22Rv1 (cell line): ENCODE data around the gene SLC22A13.

Experiments
- ZFX ChIP-seq: fragments of 450-650 bp; IDR thresholded peaks from 2 replicates; pipeline ENCODE4 v1.6.1; 2017; ENCODE audit warnings: antibody characterized with exemption, borderline replicate concordance
- TF ChIP-seq, protein P1 (sequence below): fragments of 450-650 bp; IDR thresholded peaks from 2 replicates; pipeline ENCODE4 v1.5.1; 2017; ENCODE audit warnings: mild to moderate bottlenecking

DNA sequence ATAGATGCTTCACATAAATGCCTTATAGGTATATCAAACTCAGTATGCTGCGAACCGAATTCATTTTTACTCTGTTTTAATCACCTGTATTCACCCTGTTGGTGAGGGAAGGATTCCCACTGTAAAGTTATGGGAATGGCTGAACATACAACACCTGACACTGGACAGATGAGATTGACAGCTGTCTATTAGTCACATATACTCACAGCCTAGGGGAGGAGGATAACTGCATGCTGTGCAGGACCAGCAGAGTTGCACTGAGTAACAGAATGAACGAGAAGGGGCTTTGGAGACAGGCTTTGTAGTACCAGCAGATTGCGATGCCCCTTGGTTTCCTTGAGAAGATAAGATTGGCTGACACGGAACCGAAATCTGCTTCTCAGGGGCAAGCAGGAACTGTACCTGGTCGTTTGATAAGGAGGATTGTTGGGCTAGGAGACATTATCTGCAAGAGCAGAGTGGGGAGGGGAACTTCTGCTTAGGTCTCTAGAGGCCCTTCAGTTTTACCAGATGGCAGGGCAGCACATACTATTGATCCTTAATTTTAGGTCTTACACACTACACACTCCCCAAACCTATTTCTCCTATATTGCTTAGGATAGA is 43.5 kb upstream of the SLC22A13 start:
- TF ChIP-seq, protein P1, sequence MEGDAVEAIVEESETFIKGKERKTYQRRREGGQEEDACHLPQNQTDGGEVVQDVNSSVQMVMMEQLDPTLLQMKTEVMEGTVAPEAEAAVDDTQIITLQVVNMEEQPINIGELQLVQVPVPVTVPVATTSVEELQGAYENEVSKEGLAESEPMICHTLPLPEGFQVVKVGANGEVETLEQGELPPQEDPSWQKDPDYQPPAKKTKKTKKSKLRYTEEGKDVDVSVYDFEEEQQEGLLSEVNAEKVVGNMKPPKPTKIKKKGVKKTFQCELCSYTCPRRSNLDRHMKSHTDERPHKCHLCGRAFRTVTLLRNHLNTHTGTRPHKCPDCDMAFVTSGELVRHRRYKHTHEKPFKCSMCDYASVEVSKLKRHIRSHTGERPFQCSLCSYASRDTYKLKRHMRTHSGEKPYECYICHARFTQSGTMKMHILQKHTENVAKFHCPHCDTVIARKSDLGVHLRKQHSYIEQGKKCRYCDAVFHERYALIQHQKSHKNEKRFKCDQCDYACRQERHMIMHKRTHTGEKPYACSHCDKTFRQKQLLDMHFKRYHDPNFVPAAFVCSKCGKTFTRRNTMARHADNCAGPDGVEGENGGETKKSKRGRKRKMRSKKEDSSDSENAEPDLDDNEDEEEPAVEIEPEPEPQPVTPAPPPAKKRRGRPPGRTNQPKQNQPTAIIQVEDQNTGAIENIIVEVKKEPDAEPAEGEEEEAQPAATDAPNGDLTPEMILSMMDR = no peak
- TF ChIP-seq ZFX = no peak
